Glutamatergic neuron (in vitro differentiated cells): ENCODE results near the gene SPPL2B. TPM values are rescaled to one million over a fixed set of nuclear protein-coding genes. Genes with fewer than 3 reads are reported as not detected.

ENCODE experiments used
- DNase-seq: peaks from one replicate; pipeline ENCODE4 v3.0.0; 2022
- H3K27ac Mint-ChIP-seq: one replicate; pipeline ENCODE4 v1.8.0; 2020; ENCODE audit warnings: mild to moderate bottlenecking, mixed read lengths, inconsistent platforms; ENCODE audit not compliant: unreplicated experiment
- H3K27me3 Mint-ChIP-seq: one replicate; pipeline ENCODE4 v1.8.0; 2020; ENCODE audit warnings: mild to moderate bottlenecking, moderate library complexity, mixed read lengths, inconsistent platforms; ENCODE audit not compliant: unreplicated experiment
- H3K36me3 Mint-ChIP-seq: one replicate; pipeline ENCODE4 v1.8.0; 2020; ENCODE audit warnings: mild to moderate bottlenecking, mixed read lengths, inconsistent platforms; ENCODE audit not compliant: unreplicated experiment
- H3K4me1 Mint-ChIP-seq: one replicate; pipeline ENCODE4 v1.8.0; 2020; ENCODE audit warnings: mild to moderate bottlenecking, low read depth, mixed read lengths, inconsistent platforms; ENCODE audit not compliant: unreplicated experiment
- H3K4me3 Mint-ChIP-seq: one replicate; pipeline ENCODE4 v1.8.0; 2020; ENCODE audit warnings: mild to moderate bottlenecking, mixed read lengths, inconsistent platforms; ENCODE audit not compliant: unreplicated experiment
- H3K9me3 Mint-ChIP-seq: one replicate; pipeline ENCODE4 v1.8.0; 2020; ENCODE audit warnings: mild to moderate bottlenecking, moderate library complexity, mixed read lengths, inconsistent platforms; ENCODE audit not compliant: unreplicated experiment
- total RNA-seq: library from RNA; stranded (reverse); fragmentation: NEBNext Ultra II Directional; extraction: Animal tissue kit (Norgen Biotek cat#: 25700); gene quantifications from one replicate; pipeline ENCODE4 v1.2.1, GENCODE V29; 2021; ENCODE audit not compliant: unreplicated experiment
- TF ChIP-seq, protein P1 (sequence below): fragments of 200-600 bp; sonication (generic); IDR thresholded peaks from one replicate; pipeline ENCODE4 v1.5.0; 2021; ENCODE audit not compliant: partially characterized antibody, unreplicated experiment

SPPL2B gene
- total RNA-seq, 1 donor from 2014 or later, result 166 TPM

DNA sequence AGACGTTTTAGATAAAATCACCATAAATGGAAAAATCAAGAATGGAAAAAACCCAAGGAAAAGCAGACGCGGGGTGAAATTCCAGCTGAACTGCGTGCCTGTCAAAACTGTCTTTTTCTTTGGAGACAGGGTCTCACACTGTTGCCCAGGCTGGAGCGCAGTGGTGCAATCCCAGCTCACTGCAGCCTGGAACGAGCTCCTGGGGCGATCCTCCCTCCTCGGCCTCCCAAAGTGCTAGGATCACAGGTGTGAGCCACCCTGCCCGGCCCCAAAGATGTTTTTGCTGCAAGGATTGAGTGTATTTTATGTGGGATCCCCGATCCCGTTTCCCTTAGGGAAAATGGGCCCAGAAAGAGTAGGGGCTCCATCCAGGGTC, 45.6 kb upstream of the SPPL2B start:
- Mint-ChIP-seq H3K27me3 (peaks cover 8% of the 10 kb centered on the region), H3K36me3 (no peaks in the 10 kb centered on the region), H3K27ac (no peak overlapping the region), H3K4me3 (no peak overlapping the region), H3K9me3 (peaks cover 3% of the 10 kb centered on the region), H3K4me1 (no peaks in the 10 kb centered on the region)
- DNase-seq, result no peak
- TF ChIP-seq, protein P1, sequence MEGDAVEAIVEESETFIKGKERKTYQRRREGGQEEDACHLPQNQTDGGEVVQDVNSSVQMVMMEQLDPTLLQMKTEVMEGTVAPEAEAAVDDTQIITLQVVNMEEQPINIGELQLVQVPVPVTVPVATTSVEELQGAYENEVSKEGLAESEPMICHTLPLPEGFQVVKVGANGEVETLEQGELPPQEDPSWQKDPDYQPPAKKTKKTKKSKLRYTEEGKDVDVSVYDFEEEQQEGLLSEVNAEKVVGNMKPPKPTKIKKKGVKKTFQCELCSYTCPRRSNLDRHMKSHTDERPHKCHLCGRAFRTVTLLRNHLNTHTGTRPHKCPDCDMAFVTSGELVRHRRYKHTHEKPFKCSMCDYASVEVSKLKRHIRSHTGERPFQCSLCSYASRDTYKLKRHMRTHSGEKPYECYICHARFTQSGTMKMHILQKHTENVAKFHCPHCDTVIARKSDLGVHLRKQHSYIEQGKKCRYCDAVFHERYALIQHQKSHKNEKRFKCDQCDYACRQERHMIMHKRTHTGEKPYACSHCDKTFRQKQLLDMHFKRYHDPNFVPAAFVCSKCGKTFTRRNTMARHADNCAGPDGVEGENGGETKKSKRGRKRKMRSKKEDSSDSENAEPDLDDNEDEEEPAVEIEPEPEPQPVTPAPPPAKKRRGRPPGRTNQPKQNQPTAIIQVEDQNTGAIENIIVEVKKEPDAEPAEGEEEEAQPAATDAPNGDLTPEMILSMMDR, result no peak

- Mint-ChIP-seq H3K27me3 (peaks cover 17% of the 10 kb centered on the region), H3K27ac (no peak overlapping the region), H3K9me3 (peaks cover 6% of the 10 kb centered on the region), H3K4me1 (peaks cover 3% of the 10 kb centered on the region), H3K4me3 (no peak overlapping the region), H3K36me3 (no peaks in the 10 kb centered on the region)
- TF ChIP-seq, protein P1, result no peak
- no peak for DNase-seq
Measured at GRCh38 chr19:2283835-2284507, 44.5 kb upstream of the SPPL2B start.

DNA sequence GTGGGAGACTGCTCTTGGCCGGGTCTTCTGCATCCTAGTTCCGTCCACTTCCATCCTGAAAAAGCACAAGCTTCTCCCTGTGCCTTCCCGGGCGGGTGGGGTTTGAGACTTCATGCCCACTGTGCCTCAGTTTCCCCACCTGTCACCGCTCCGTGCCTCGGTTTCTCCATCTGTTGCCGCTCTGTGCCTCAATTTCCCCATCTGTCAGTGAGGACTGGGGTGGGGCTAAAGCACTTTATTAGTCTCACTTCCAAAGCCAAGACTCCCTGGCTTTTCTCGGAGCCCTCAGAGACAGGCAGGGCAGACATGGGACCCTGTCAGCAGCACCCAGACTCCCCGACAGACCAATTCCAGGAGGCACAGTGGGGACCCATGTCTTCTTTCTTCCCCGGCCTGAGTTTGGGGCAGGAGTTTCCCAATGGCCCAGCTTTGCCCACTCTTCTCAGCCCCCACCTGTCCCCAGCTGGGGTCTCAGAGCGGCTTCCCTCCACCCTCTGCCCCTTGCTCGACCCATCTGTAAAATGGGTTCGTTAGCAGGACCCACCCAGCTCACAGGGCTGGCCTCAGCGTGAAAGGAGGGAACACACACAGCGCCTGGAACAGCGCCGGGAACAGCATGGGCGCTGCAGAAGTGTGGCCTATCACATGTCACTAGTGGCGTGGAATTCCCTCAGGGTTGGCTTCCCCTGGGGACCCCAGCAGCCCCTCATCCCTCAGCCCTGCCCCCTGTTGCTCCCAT, 41.9 kb upstream of the SPPL2B start:
- H3K4me3 Mint-ChIP-seq, result no peak overlapping the region
- TF ChIP-seq, protein P1, result no peak
- H3K27ac Mint-ChIP-seq, result no peak overlapping the region
- H3K27me3 Mint-ChIP-seq, result peaks cover 26% of the 10 kb centered on the region
- DNase-seq, result no peak
- peaks cover 8% of the 10 kb centered on the region for H3K9me3 Mint-ChIP-seq
- peaks cover 7% of the 10 kb centered on the region for H3K4me1 Mint-ChIP-seq
- H3K36me3 Mint-ChIP-seq, result no peaks in the 10 kb centered on the region

DNA sequence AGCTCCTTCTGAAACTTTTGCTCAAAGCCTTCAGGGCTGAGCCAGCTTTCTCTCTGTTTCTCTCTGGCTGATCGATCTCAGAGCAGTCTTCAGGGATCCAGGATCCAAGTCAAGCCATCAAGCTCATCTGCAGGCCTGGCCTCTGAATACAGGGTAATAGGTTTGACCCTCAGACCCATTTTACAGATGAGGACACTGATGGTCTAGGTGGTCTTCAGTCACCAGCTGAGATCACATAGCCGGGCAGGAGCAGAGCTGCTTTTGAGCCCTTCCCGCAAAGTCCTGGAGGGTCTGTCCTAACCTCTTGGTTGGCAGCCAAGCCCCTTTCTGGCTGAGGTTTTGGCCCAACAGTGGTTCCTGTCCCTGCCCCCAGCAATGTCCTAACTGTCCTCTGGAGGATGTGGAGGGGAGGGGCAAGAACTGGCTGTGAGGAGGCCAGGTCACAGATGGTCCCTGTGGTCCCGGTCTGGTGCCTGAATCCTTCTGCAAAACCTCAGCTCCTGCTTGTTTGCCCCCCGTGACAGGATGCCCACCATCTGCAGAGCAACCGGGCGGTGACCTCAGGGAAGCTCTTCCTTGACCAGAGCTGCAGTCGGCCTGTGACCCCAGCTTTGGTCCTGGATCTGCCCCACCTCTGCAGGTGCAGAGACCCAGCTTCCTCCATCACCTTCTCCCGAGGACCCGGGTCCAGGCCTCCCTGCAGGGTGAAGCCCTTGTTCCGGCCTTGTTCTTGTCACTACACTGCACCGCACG, 40.7 kb upstream of the SPPL2B start:
- Mint-ChIP-seq H3K36me3 (no peaks in the 10 kb centered on the region), H3K27me3 (peaks cover 25% of the 10 kb centered on the region), H3K9me3 (peaks cover 10% of the 10 kb centered on the region), H3K4me3 (no peak overlapping the region), H3K27ac (no peak overlapping the region), H3K4me1 (peaks cover 7% of the 10 kb centered on the region)
- TF ChIP-seq, protein P1, result no peak
- DNase-seq, result no peak
